Spleen (tissue), 13 donors: Measurements from ENCODE around the gene TBC1D8. TPM values are rescaled to one million over a fixed set of nuclear protein-coding genes. Genes with fewer than 3 reads are reported as not detected.

Experiments
- DNase-seq: peaks from one replicate; pipeline ENCODE4 v3.0.0-alpha.2; 2020
- H3K27ac ChIP-seq, 8 donors: fragments of 200-600 bp; sonication (generic) in 7 of 8; 1 replicate in 4 of 8; 2 replicates in 4 of 8; pipeline versions ENCODE4 v1.5.0 to v1.8.0; 2016 to 2021; ENCODE audit warnings: inconsistent platforms in 4 of 8, mild to moderate bottlenecking in 4 of 8, moderate library complexity in 1 of 8
- H3K27me3 ChIP-seq, 7 donors: fragments of 200-600 bp; sonication (generic) in 6 of 7; replicated peaks in 1 of 7; 1 replicate in 4 of 7; 2 replicates in 3 of 7; pipeline versions ENCODE4 v1.5.0 to v1.8.0; 2016 to 2021; ENCODE audit warnings: inconsistent platforms in 3 of 7, mild to moderate bottlenecking in 1 of 7
- H3K36me3 ChIP-seq, 6 donors: fragments of 200-600 bp; sonication (generic) in 5 of 6; 1 replicate in 4 of 6; 2 replicates in 2 of 6; pipeline versions ENCODE4 v1.5.0 to v1.8.0; 2016 to 2021; ENCODE audit warnings: inconsistent platforms in 2 of 6
- H3K4me1 ChIP-seq, 6 donors: fragments of 200-600 bp; sonication (generic) in 5 of 6; 1 replicate in 3 of 6; 2 replicates in 3 of 6; pipeline versions ENCODE4 v1.5.0 to v1.8.0; 2016 to 2021; ENCODE audit warnings: inconsistent platforms in 3 of 6
- H3K4me3 ChIP-seq, 8 donors: fragments of 200-600 bp; sonication (generic) in 7 of 8; 1 replicate in 4 of 8; 2 replicates in 4 of 8; pipeline versions ENCODE4 v1.5.0 to v1.8.0; 2016 to 2021; ENCODE audit warnings: inconsistent platforms in 4 of 8, mild to moderate bottlenecking in 4 of 8, moderate library complexity in 2 of 8
- H3K9me3 ChIP-seq, 8 donors: fragments of 200-600 bp; sonication (generic) in 7 of 8; 1 replicate in 4 of 8; 2 replicates in 4 of 8; pipeline versions ENCODE4 v1.5.0 to v1.8.0; 2016 to 2021; ENCODE audit warnings: inconsistent platforms in 4 of 8
- CTCF ChIP-seq, 11 experiments: fragments of 200-600 bp in 7 of 11; fragments of 450-650 bp in 4 of 11; sonication (generic) in 4 of 11; IDR thresholded peaks in 8 of 11; conservative IDR thresholded peaks in 3 of 11; 1 replicate in 7 of 11; 2 replicates in 4 of 11; pipeline versions ENCODE4 v1.4.0 to v1.8.0; 2016 to 2021; ENCODE audit warnings: antibody characterized with exemption in 11 of 11, inconsistent platforms in 4 of 11, mild to moderate bottlenecking in 1 of 11
- POLR2A ChIP-seq, 3 donors: fragments of 450-650 bp; IDR thresholded peaks; one replicate each; pipeline ENCODE4 v1.5.1; 2017; ENCODE audit warnings: antibody characterized with exemption in 3 of 3, mild to moderate bottlenecking in 1 of 3
- POLR2AphosphoS5 ChIP-seq, 3 donors: sonication (generic); formaldehyde crosslinking; IDR thresholded peaks; one replicate each; pipeline ENCODE4 v1.5.1; 2017; ENCODE audit warnings: antibody characterized with exemption in 3 of 3
- WGBS, 5 donors: extraction: QIAGEN DNeasy Blood & Tissue Kit in 3 of 5; methylation state at CpG; one replicate each; pipeline versions ENCODE4 v1.1.5 to v1.1.7; 2013 to 2018; 5-methylcytosine and 5-hydroxymethylcytosine counted together
- intact Hi-C: fragments of 100-400 bp; cut with DNase I; formaldehyde crosslinking; loops from one replicate; pipeline ENCODE4 v1.15.0; 2023; ENCODE audit warnings: low total_unique reads
- long read RNA-seq, 2 donors: transcript quantifications; one replicate each; lab custom pipeline, GENCODE V29; 2026
- polyA plus RNA-seq, 3 donors: library from polyadenylated mRNA; stranded (reverse); fragments of 200-250 nt; gene quantifications; one replicate each; pipeline ENCODE4 v1.2.1, GENCODE V29; 2013
- total RNA-seq, 7 donors: library from RNA; depleted of rRNA in 3 of 7; stranded (reverse); fragments of >200 nt in 3 of 7; fragmentation: NEBNext Ultra II Directional in 4 of 7; extraction: Animal tissue kit (Norgen Biotek cat#: 25700) in 4 of 7; gene quantifications; one replicate each; pipeline versions ENCODE4 v1.1.0 to v1.2.1, GENCODE V29; 2016 to 2021
- donor health status: healthy with polysubstance abuse.
- donor health status: DM: no; HTN: no; CAD: no; lungs with moderate emphysema.
- donor health status: DM: no; HTN: no; CAD: no.
- donor health status: Bipolar disorder and iron deficiency.
- donor health status: healthy.
- donor health status: DM: no; HTN: no; CAD: no.
- donor health status: DM: yes; HTN: yes; CAD: no.

The TBC1D8 gene
- 100 to 1,000 TPM in 1 of 7 donors, 10 to 100 TPM in 6; 23.8 to 104 (median 54.5) TPM for total RNA-seq
- 10 to 100 TPM in 2 of 3 donors, 1 to 10 TPM in 1; 7.2 to 10.1 (median 10.1) TPM for polyA plus RNA-seq
- long read RNA-seq, donor 1, partial matches to known transcripts, result 22 of 34 reads
- long read RNA-seq, donor 1, other reads (novel, unspliced or antisense), result 11 of 34 reads
- long read RNA-seq, donor 2, result 0 reads

GRCh38 chr2:101151146-101151858, at the start of gene TBC1D8:
Gene TBC1D8, minus strand, starts transcription at chr2:101151382. Its CDS starts 129 bp downstream, at chr2:101151253.
- peak; percentile 77 to 85 (median 82) for TF ChIP-seq POLR2AphosphoS5 (IDR thresholded peaks at IDR 0.05)
- peak in 1 of 3 donors; percentile 34 for TF ChIP-seq POLR2A (IDR thresholded peaks at IDR 0.05)
- no peak for TF ChIP-seq CTCF (IDR thresholded peaks at IDR 0.05 in 8 of 11, conservative IDR thresholded peaks at IDR 0.05 in 3 of 11)
- Histone ChIP-seq H3K36me3 (no peaks in the 10 kb centered on the region), H3K4me3 (peak within 1 kb of the TSS; percentile 62 to 80 (median 70)), H3K27ac (peak within 1 kb of the TSS; percentile 64 to 86 (median 82)), H3K27me3 (peaks cover 0 to 27% (median 0%) of the 10 kb centered on the region in 7 donors), H3K9me3 (no peaks in the 10 kb centered on the region), H3K4me1 (peaks cover 20 to 73% (median 55%) of the 10 kb centered on the region in 6 donors)
- WGBS, 5 donors, result 0 to 1% (median 1%) methylated on average over 26 to 81 of the region's 81 CpGs
- intact Hi-C loops, result no loop called here
- peak; percentile 93 for DNase-seq

- intact Hi-C loops, result loop anchor here (10.0 kb wide), 1 partner anchor 186 kb away; no protein-coding TSS in a partner anchor
- DNase-seq, result no peak
- no peak for TF ChIP-seq CTCF (IDR thresholded peaks at IDR 0.05 in 8 of 11, conservative IDR thresholded peaks at IDR 0.05 in 3 of 11)
- no peak for TF ChIP-seq POLR2AphosphoS5 (IDR thresholded peaks at IDR 0.05)
- TF ChIP-seq POLR2A (IDR thresholded peaks at IDR 0.05), result no peak
These were observed 49.5 kb upstream of the TBC1D8 start for GRCh38 chr2:101200676-101201075.

GRCh38 chr2:101199251-101199791, 48.1 kb upstream of the TBC1D8 start:
- WGBS, 5 donors, result 62 to 72% (median 66%) methylated on average over 7 of the region's 7 CpGs
- H3K4me1 ChIP-seq, result no peaks in the 10 kb centered on the region

More at GRCh38 chr2:101200676-101201075, 49.5 kb upstream of the TBC1D8 start:
- peaks cover 0 to 9% (median 6%) of the 10 kb centered on the region in 6 donors for H3K4me1 ChIP-seq
- 81 to 91% (median 86%) methylated on average over 2 of the region's 2 CpGs for WGBS, 5 donors
- no peak overlapping the region for H3K4me3 ChIP-seq
- no peaks in the 10 kb centered on the region for H3K27me3 ChIP-seq
- no peaks in the 10 kb centered on the region for H3K36me3 ChIP-seq
- peak overlapping the region in 1 of 8 donors; percentile 4 for H3K27ac ChIP-seq
- H3K9me3 ChIP-seq, result no peaks in the 10 kb centered on the region

More at GRCh38 chr2:101199251-101199791, 48.1 kb upstream of the TBC1D8 start:
- intact Hi-C loops, result no loop called here
- no peak for DNase-seq
- TF ChIP-seq POLR2A (IDR thresholded peaks at IDR 0.05) (no peak), CTCF (IDR thresholded peaks at IDR 0.05 in 8 of 11, conservative IDR thresholded peaks at IDR 0.05 in 3 of 11) (no peak), POLR2AphosphoS5 (IDR thresholded peaks at IDR 0.05) (no peak)
- Histone ChIP-seq H3K4me3 (no peak overlapping the region), H3K36me3 (no peaks in the 10 kb centered on the region), H3K9me3 (no peaks in the 10 kb centered on the region), H3K27ac (no peak overlapping the region), H3K27me3 (no peaks in the 10 kb centered on the region)
